Upper lobe of left lung (tissue), 4 donors: ENCODE data around the gene EIPR1.

Experiments used
- CTCF ChIP-seq, 6 experiments: fragments of 450-650 bp in 4 of 6; fragments of 200-600 bp in 2 of 6; sonication (generic) in 2 of 6; IDR thresholded peaks; one replicate each; pipeline ENCODE4 v1.5.1; 2016 to 2019; ENCODE audit warnings: antibody characterized with exemption in 6 of 6
- EP300 ChIP-seq, 4 donors: sonication (generic); formaldehyde crosslinking; IDR thresholded peaks; one replicate each; pipeline ENCODE4 v1.5.1; 2017; ENCODE audit warnings: antibody characterized with exemption in 4 of 4, control low read depth in 2 of 4
- POLR2A ChIP-seq, 4 donors: fragments of 450-650 bp; IDR thresholded peaks; one replicate each; pipeline ENCODE4 v1.5.1; 2016 to 2017; ENCODE audit warnings: antibody characterized with exemption in 4 of 4, mild to moderate bottlenecking in 2 of 4
- POLR2AphosphoS5 ChIP-seq, 2 donors: sonication (generic); formaldehyde crosslinking; IDR thresholded peaks; one replicate each; pipeline ENCODE4 v1.5.1; 2017; ENCODE audit warnings: antibody characterized with exemption in 2 of 2

GRCh38 chr2:3200420-3200939, 177.1 kb downstream of the EIPR1 start:
- TF ChIP-seq CTCF (IDR thresholded peaks at IDR 0.05) (no peak), POLR2A (IDR thresholded peaks at IDR 0.05) (no peak), EP300 (IDR thresholded peaks at IDR 0.05) (no peak), POLR2AphosphoS5 (IDR thresholded peaks at IDR 0.05) (no peak)
